ENCODE data around the gene RBM20. TPM values are rescaled to one million over a fixed set of nuclear protein-coding genes. Genes with fewer than 3 reads are reported as not detected.
A peak's percentile ranks its signal among the peaks of the same experiment; 100 is the strongest.

The RBM20 gene
- total RNA-seq, 1 donor from 2014 or later: 1.5 TPM

DNA sequence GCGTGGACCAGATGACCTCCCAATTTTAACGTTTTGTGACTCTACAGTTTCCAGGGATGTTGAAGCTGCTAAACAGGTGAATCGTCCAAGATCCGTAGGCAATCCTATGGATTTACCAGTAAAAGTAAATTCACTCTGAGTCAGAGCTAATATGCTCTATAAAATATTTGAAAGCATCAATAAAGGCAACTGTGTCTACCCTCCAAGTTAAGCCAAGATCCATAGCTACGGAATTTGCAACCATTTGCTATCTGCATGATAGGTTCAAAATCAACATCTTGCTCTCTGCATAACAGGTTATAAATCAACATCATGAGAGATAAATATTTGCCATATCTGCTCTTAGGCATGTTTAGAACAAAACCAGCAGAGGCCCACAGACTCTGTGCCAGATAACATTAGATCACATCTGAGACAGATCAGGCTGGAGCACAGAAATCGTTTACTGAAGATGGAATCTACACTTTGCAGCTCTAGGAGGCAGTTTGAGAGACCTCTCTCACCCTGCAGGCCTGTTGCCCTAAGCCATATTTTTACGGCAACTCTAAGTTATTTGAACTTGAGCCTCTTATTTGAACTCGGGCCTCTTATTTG, 146.9 kb downstream of the RBM20 start:
- no peak for DNase-seq (ENCODE audit: low spot score, unreplicated experiment)
- TF ChIP-seq CTCF (IDR thresholded peaks at IDR 0.05; ENCODE audit: unreplicated experiment): no peak
- peaks cover 56% of the 10 kb centered on the region for H3K4me1 Mint-ChIP-seq (ENCODE audit: low read depth)
- no peaks in the 10 kb centered on the region for H3K36me3 Mint-ChIP-seq (ENCODE audit: insufficient read depth)
- H3K27me3 Mint-ChIP-seq: no peaks in the 10 kb centered on the region
- peak overlapping the region; percentile 26 for H3K27ac Mint-ChIP-seq
- H3K4me3 Mint-ChIP-seq (ENCODE audit: low read depth): no peak overlapping the region
- no peaks in the 10 kb centered on the region for H3K9me3 Mint-ChIP-seq (ENCODE audit: low read depth)

DNA sequence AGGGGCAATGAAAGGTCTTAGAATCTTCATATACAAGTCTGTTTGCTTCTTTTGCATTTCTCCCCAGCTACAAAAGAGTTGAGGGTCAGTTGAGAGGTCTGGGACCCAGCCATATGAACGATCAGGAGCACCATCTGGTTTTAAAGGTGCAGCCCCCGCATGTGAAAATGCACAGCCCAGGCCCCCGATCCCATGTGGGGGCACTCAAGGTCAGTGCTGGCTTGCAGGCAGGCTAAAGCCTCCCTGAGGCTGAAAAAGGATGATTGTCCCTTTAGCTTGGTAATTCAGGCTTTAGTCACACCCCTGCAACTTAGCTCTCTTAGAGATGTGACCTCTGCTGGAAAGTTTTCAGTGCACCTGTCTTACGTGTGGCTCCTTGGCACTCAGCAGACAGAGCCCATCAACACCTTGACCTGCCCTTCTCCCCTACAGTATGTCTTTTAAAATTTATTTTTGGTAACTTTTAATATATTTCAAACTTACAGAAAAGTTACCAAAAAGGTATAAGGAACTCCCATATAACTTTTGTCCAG, 147.5 kb downstream of the RBM20 start:
- no peaks in the 10 kb centered on the region for H3K9me3 Mint-ChIP-seq (ENCODE audit: low read depth)

DNA sequence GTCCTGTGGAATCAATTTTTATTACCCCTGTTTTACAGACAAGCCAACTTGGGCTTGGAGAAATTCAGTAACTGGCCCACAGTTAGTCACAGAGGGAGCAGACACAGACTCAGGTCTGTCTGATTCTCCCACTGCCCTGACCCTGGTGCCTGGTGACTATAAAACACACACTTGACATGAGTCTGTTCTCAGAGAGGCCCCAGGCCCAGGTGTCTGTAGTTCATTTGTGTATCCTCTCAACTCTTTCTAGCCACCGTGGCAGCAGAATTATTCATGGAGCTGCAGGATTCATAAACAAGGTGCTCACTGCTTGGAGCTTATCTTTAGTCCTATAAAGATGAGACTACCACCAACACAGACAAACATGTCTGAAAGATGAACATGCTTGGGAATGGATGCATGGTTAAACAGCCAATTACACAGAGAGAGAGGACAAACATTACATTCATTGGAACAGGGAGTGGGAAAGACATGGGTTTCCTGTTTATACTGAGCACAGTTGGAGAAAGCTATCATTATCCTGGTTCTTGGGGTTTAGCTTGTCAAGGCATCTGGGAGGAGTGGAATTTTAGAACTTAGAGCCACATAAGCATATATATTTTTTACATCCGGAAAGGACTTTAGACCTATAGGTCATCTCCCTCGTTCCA, 148.5 kb downstream of the RBM20 start:
- Mint-ChIP-seq H3K9me3 (ENCODE audit: low read depth) (no peaks in the 10 kb centered on the region), H3K27ac (no peak overlapping the region), H3K27me3 (no peaks in the 10 kb centered on the region), H3K36me3 (ENCODE audit: insufficient read depth) (no peaks in the 10 kb centered on the region), H3K4me1 (ENCODE audit: low read depth) (peaks cover 52% of the 10 kb centered on the region), H3K4me3 (ENCODE audit: low read depth) (no peak overlapping the region)
- TF ChIP-seq CTCF (IDR thresholded peaks at IDR 0.05; ENCODE audit: unreplicated experiment): no peak
- DNase-seq (ENCODE audit: low spot score, unreplicated experiment): no peak

More for the DNA sequence above, 147.5 kb downstream of the RBM20 start:
- Mint-ChIP-seq H3K27me3 (no peaks in the 10 kb centered on the region), H3K4me1 (ENCODE audit: low read depth) (peaks cover 50% of the 10 kb centered on the region), H3K27ac (no peak overlapping the region), H3K4me3 (ENCODE audit: low read depth) (no peak overlapping the region), H3K36me3 (ENCODE audit: insufficient read depth) (no peaks in the 10 kb centered on the region)
- DNase-seq (ENCODE audit: low spot score, unreplicated experiment): no peak
- no peak for TF ChIP-seq CTCF (IDR thresholded peaks at IDR 0.05; ENCODE audit: unreplicated experiment)

- no peak for DNase-seq (ENCODE audit: low spot score, unreplicated experiment)
- Mint-ChIP-seq H3K36me3 (ENCODE audit: insufficient read depth) (no peaks in the 10 kb centered on the region), H3K4me1 (ENCODE audit: low read depth) (peaks cover 49% of the 10 kb centered on the region), H3K4me3 (ENCODE audit: low read depth) (no peak overlapping the region), H3K9me3 (ENCODE audit: low read depth) (no peaks in the 10 kb centered on the region), H3K27ac (no peak overlapping the region), H3K27me3 (no peaks in the 10 kb centered on the region)
- no peak for TF ChIP-seq CTCF (IDR thresholded peaks at IDR 0.05; ENCODE audit: unreplicated experiment)
These were observed 149.1 kb downstream of the RBM20 start for GRCh38 chr10:110793128-110793812.

- no peak for DNase-seq (ENCODE audit: low spot score, unreplicated experiment)
These were observed 149.8 kb downstream of the RBM20 start for GRCh38 chr10:110793886-110794285.

More at GRCh38 chr10:110793886-110794285, 149.8 kb downstream of the RBM20 start:
- Mint-ChIP-seq H3K9me3 (ENCODE audit: low read depth) (no peaks in the 10 kb centered on the region), H3K4me1 (ENCODE audit: low read depth) (peaks cover 42% of the 10 kb centered on the region), H3K36me3 (ENCODE audit: insufficient read depth) (no peaks in the 10 kb centered on the region), H3K4me3 (ENCODE audit: low read depth) (no peak overlapping the region), H3K27me3 (no peaks in the 10 kb centered on the region), H3K27ac (no peak overlapping the region)
- TF ChIP-seq CTCF (IDR thresholded peaks at IDR 0.05; ENCODE audit: unreplicated experiment): no peak

Measured in progenitor cell of endocrine pancreas (in vitro differentiated cells).